COR-L47 (cell line): ENCODE results near the gene SUMO2.
A peak's percentile ranks its signal among the peaks of the same experiment; 100 is the strongest.
"Not testable (repeated sequence)": the region's sequence is repeated elsewhere in the genome, so short reads cannot be mapped to it uniquely, and the experiment has no call there.

Experiments
- DNase-seq: peaks from one replicate; lab custom pipeline; 2025; lab: John Stamatoyannopoulos, UW

Gene SUMO2

GRCh38 chr17:75144816-75145512 lies 37.8 kb downstream of the SUMO2 start:
- DNase-seq, result no peak

DNA sequence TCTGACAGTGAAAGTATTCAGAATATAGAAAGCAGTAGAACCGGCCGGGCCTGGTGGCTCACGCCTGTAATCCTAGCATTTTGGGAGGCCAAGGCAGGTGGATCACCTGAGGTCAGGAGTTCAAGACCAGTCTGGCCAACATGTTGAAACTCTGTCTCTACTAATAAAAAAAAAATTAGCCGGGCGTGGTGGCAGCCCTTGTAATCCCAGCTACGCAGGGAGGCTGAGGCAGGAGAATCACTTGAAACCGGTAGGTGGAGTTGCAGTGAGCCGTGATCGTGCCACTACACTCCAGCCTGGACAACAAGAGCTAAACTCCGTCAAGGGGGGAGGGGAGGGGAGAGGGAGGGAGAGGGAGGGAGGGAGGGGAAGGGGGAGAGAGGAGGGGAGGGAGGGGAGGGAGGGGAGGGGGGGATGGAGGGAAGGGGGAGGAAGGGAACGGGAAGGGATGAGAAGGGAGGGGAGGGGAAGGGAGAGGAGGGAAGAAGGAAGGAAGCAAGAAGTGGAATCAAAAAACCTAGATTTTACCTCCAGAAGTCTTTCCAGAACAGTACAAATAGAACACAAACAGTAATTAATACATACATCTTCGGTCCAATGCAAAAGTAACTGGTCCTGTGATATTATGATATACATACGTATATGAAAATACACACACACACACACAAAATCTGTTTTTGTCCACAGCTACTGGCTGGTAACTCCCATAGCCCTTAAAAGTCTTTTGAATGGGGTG lies 40.4 kb downstream of the SUMO2 start:
- DNase-seq, result no peak

- no peak for DNase-seq
These were observed 44.2 kb downstream of the SUMO2 start for GRCh38 chr17:75138519-75138918.

GRCh38 chr17:75137762-75138161 lies 45.0 kb downstream of the SUMO2 start:
- not testable (repeated sequence) for DNase-seq

- no peak for DNase-seq
These were observed 46.8 kb downstream of the SUMO2 start for GRCh38 chr17:75135946-75136345.

- DNase-seq, result no peak
These were observed 47.3 kb downstream of the SUMO2 start for GRCh38 chr17:75135452-75135851.

DNA sequence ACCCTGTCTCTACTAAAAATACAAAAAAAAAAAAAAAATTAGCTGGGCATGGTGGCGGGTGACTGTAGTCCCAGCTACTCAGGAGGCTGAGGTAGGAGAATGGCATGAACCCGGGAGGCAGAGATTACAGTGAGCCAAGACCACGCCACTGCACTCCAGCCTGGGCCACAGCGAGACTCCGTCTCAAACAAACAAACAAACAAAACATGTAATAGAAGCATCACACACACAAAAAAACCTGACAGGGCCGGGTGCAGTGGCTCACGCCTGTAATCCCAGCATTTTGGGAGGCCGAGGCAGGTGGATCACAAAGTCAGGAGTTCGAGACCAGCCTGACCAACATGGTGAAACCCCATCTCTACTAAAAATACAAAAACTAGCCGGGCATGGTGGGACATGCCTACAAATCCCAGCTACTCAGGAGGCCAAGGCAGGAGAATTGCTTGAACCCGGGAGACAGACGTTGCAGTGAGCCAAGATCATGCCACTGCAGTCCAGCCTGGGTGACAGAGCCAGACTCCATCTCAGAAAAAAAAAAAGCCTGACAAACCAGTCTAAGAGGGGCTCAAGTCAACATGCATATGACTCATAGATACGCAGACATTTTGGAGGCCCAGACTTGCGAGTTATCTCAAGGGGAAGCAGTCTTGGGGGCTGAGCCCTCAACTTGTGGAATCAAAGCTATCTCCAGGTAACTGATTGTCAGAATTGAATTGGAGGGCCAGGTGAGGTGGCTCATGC lies 49.0 kb downstream of the SUMO2 start:
- not testable (repeated sequence) for DNase-seq

DNA sequence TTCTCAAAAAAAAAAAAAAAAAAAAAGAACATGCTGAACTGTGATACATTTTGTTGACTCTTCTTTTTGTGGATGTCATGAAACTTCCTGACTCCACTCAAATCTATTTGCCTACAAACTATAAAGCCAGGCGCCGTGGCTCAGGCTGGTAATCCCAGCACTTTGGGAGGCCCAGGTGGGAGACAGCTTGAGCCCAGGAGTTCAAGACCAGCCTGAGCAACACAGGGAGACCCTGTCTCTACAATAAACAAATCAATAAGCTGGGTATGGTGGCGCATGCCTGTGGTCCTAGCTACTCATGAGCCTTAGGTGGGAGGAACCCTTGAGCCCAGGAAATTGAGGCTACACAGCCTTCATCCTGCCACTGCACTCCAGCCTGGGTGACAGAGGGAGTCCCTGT lies 49.8 kb downstream of the SUMO2 start:
- DNase-seq, result no peak

- DNase-seq, result not testable (repeated sequence)
These were observed 50.5 kb downstream of the SUMO2 start for GRCh38 chr17:75132018-75133000.

DNA sequence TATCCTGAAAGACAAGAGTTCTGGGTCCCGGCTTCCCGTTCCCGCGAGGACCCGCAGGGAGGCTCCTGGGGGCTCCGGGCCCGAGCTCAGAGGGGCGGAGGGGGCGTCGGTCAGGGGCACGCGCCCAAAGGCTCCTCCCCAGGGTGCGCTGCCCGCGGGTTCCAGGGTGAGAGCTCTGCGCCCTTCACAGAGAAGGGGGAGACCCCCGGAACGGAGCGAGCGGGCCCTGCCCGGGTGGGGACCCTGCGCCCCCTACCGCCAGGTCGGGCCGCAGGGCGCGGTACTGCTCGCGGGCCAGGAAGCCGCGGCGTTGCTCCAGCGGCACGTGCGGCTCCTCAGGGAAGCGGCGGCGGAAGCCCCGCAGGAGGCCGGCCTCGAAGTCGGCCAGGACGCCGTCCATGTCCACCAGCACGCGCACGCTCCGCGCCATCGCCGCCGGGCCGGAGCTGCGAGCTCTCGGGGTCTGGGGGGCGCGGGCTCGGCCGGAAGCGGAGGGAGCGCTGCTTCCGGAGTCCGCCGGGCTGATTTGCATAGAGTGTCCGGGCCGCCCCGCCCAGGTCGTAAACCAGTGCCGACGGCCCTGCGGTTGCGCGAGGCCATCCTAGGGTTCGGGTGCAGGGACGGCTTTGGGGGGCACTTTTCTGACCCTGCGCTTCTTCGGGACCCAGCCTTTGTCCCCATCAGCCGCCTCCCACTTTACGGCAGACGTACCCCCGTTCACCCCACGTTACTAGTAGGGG lies 51.3 kb downstream of the SUMO2 start, which contains the start of gene NT5C:
Gene NT5C (minus strand): TSS at position 465 of the 740 bp plus-strand sequence. CDS start 35 bp downstream, at position 430.
- DNase-seq, result peak; percentile 85

DNA sequence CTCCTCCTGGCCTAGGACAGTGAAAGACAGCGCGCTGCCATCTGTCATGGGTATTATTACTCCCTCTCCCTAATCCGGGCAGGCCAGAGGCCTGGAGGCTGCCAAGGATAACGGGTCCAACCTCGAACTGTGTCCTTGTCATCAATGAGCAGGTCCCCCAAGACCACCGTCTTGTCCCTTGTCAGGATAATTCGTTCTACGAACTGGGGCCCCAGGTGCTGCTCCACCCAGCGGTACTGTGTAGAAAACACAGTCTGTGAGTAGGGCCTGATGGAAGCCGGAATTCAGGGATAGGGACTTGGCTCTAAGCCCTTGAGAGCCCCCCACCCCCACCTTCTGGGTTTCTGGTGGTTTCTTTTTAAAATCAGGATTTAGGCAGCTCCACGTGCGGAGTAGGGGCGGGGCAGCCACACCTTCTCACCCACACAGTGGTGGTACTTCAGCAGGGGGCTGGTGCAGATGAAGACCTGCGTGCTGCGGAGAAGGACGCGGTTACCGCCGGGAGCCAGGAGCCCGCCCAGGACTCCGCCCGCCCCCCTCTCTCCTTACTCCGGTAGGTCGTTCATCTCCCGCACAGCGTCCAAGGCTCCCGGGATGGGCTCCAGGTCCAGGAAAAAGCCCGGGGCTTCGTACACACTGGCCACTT lies 52.0 kb downstream of the SUMO2 start:
- peak; percentile 78 for DNase-seq

DNA sequence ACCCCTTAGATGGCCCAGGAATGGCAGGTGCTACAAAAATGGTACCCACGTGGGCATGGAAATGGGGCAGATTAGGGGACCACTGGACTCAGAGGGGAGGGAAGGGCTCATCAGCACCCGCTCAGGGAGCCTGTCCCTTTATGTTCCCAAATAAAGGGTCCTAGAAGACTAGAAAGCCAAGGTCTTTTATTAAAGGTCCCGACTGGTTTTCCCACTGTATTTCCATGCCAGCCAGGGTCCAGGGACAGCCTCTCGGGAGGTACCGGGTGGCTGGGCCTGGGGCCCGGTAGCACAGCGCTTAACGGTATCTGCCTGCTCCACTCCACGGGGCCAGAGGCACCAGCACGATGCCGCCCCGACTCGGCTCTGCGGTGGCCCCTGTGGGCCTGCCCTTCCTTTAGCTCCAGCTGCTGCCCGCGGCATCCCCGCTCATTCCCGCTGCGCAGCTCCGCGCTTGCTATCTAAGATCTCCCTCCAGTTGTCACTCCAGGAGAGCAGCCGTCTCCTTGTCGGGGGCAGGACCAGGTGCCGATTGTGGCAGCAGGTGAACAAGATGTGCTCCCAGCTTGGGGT lies 52.6 kb downstream of the SUMO2 start:
- no peak for DNase-seq

DNA sequence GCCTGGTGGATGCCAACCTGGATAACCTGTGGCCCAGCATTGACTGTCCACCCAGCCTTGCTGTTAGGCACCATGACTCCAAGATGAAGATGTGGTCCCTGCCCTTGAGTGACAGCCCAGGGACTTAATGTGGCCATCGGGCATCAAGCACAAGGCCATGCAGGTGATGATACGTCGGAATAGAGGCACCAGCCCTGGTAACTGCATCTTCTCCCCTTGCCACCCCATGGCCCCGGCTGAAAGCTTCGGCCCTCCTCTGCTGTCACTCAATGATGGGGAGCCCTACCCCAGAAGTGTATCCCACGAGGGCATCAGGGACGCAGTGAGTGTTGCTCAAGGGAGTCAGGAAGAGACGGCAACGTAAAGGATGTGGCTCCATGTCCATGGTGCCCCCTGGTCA lies 53.2 kb downstream of the SUMO2 start:
- no peak for DNase-seq

DNA sequence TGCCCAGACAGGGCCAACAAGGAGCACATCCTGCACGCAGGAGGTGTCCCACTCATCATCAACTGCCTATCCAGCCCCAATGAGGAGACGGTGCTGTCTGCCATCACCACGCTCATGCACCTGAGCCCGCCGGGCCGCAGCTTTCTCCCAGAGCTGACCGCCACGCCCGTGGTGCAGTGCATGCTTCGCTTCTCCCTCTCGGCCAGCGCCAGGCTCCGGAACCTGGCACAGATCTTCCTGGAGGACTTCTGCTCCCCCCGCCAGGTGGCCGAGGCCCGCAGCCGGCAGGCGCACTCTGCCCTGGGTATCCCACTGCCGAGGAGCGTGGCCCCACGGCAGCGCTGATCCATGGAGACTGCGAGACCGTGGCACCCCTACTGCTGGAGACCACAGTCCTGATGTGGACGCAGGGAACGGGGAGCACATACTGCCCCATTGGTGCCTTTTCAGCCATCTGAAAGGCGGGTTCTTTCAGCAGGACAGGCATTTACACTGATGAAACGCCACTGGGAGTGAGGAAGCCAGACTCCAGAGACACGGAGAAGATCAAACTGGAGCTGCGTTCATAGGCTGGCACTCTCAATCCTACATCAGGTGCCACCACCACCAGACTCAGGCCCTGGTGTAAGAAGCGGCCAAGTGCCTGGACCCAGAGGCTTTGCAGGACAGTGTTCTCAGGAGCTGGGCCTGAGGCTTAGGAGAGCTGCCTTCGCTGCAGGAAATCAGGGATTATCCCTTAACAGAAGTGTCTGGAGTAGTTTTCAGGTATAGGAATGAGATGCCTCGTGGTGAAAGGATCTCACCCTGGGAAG lies 53.9 kb downstream of the SUMO2 start:
- DNase-seq, result no peak

DNA sequence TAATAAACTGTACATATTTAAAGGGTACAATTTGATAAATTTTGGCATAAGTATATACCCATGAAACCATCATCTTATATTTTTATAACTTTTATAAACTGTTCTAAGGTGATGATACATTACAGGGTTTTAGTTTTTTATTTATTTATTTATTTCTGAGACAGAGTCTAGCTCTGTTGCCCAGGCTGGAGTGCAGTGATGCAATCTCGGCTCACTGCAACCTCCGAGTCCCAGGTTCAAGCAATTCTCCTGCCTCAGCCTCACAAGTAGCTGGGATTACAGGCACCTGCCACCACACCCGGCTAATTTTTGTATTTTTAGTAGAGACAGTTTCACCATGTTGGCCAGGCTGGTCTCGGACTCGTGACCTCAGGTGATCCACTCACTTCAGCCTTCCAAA lies 54.8 kb downstream of the SUMO2 start:
- not testable (repeated sequence) for DNase-seq

DNA sequence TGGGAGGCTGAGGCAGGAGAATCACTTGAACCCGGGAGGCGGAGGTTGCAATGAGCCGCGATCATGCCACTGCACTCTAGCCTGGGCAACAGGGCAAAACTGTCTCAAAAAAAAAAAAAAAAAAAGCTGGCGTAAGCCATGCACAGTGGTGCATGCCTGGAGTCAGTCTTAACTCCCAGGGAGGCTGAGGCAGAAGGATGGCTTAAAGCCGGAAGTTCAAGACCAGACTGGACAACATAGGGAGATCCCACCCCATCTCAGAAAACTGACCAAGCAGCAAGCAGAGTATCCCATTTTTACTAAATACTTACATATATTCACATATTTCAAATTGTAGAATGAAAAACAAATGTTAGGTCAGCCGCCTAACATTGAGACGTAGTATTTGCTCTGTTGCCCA lies 55.8 kb downstream of the SUMO2 start:
- DNase-seq, result no peak

- no peak for DNase-seq
These were observed 56.8 kb downstream of the SUMO2 start for GRCh38 chr17:75125984-75126383.

GRCh38 chr17:75124819-75125162 lies 58.0 kb downstream of the SUMO2 start:
- no peak for DNase-seq
